ENCODE data around the gene CD2AP. TPM values are rescaled to one million over a fixed set of nuclear protein-coding genes. Genes with fewer than 3 reads are reported as not detected.

The CD2AP gene
- total and polyA plus RNA-seq, 9 of the 15 experiments (the other 6 are each of a cell fraction or from before 2014, with no cell fraction given) = 9.4 to 69.7 (median 38.7) TPM

- Histone ChIP-seq H3K27ac (ENCODE audit: extremely low read depth, low read depth, low read length) (no peak overlapping the region), H3K9me3 (replicated peaks; ENCODE audit: control insufficient read depth, insufficient read depth, low read depth, low read length) (no peaks in the 10 kb centered on the region), H3K9me1 (ENCODE audit: control insufficient read depth, insufficient read depth, low read length) (no peaks in the 10 kb centered on the region), H3K27me3 (ENCODE audit: control insufficient read depth in 2 of 2, insufficient read depth in 2 of 2, low read length in 2 of 2) (no peaks in the 10 kb centered on the region), H3K4me1 (replicated peaks in 1 of 2; ENCODE audit: control insufficient read depth in 2 of 2, insufficient read depth in 2 of 2, low read length in 2 of 2) (no peaks in the 10 kb centered on the region; a peak in 1 of 5 replicates), H3K79me2 (ENCODE audit: control insufficient read depth, insufficient read depth, low read length) (peaks cover 97% of the 10 kb centered on the region), H3K4me2 (ENCODE audit: insufficient read depth, low read length) (no peak overlapping the region), H3K9ac (ENCODE audit: insufficient read depth in 1 of 2, low read depth in 2 of 2, low read length in 2 of 2) (no peak overlapping the region), H4K20me1 (replicated peaks; ENCODE audit: control insufficient read depth, insufficient read depth, low read length) (peaks cover 2% of the 10 kb centered on the region; the same call in 1 of the 2 replicates), H2AFZ (ENCODE audit: low read depth, low read length) (no peak overlapping the region), H3K4me3 (no peak overlapping the region), H3K36me3 (ENCODE audit: control insufficient read depth, insufficient read depth, low read length) (peaks cover 17% of the 10 kb centered on the region; the same call in 2 of the 3 replicates)
- WGBS (ENCODE audit: insufficient coverage, low coverage, missing lambda C conversion rate) = 78% methylated on average over 2 of the region's 2 CpGs
- POLR2A ChIA-PET = interaction anchor here (1.1 to 1.5 kb wide), 2 partner anchors 14 to 17 kb away, joined by 3 read pairs; no protein-coding TSS in a partner anchor
- no TSS peak for BruUV-seq (replicated peaks)
- intact Hi-C loops (cut with micrococcal nuclease) = no loop called here
- FAIRE-seq (no peak), DNase-seq (ENCODE audit: extremely low read depth in 1 of 4, low spot score in 3 of 4) (no peak), ATAC-seq (no peak)
- TF ChIP-seq GMEB1 (CRISPR knock-in tag; IDR thresholded peaks at IDR 0.05) = no peak
- no peak for TF ChIP-seq NUFIP1 (IDR thresholded peaks at IDR 0.05; ENCODE audit: partially characterized antibody)
- TF ChIP-seq ZSCAN29 (IDR thresholded peaks at IDR 0.05) = no peak
- no peak for TF ChIP-seq SLC30A9 (CRISPR knock-in tag; IDR thresholded peaks at IDR 0.05)
- TF ChIP-seq YBX1 (IDR thresholded peaks at IDR 0.05) = no peak
- TF ChIP-seq, protein P1, sequence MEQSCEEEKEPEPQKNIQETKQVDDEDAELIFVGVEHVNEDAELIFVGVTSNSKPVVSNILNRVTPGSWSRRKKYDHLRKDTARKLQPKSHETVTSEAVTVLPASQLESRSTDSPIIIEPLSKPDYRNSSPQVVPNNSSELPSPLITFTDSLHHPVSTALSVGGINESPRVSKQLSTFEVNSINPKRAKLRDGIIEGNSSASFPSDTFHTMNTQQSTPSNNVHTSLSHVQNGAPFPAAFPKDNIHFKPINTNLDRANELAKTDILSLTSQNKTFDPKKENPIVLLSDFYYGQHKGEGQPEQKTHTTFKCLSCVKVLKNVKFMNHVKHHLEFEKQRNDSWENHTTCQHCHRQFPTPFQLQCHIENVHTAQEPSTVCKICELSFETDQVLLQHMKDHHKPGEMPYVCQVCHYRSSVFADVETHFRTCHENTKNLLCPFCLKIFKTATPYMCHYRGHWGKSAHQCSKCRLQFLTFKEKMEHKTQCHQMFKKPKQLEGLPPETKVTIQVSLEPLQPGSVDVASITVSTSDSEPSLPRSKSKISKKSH (CRISPR knock-in tag; IDR thresholded peaks at IDR 0.05) = no peak
- TF ChIP-seq DPF2 (IDR thresholded peaks at IDR 0.05) = no peak
- TF ChIP-seq LARP7 (IDR thresholded peaks at IDR 0.05) = no peak
- no peak for TF ChIP-seq JUN (IDR thresholded peaks at IDR 0.05; ENCODE audit: borderline replicate concordance, low read depth, low read length)
- no peak for TF ChIP-seq JUN (CRISPR knock-in tag; IDR thresholded peaks at IDR 0.05; ENCODE audit: borderline replicate concordance)
- no peak for TF ChIP-seq SP1 (CRISPR knock-in tag; IDR thresholded peaks at IDR 0.05)
- no peak for TF ChIP-seq POLR2G (IDR thresholded peaks at IDR 0.05; ENCODE audit: low read depth, low read length)
- TF ChIP-seq BDP1 (IDR thresholded peaks at IDR 0.05; ENCODE audit: insufficient read depth, insufficient read length) = no peak
- TF ChIP-seq ZFP30 (CRISPR knock-in tag; IDR thresholded peaks at IDR 0.05; ENCODE audit: borderline replicate concordance) = no peak
- no peak for TF ChIP-seq CBX3 (IDR thresholded peaks at IDR 0.05; ENCODE audit: borderline replicate concordance in 1 of 2, low read length in 2 of 2)
- in situ Hi-C loops (cut with MboI) = no loop called here
- CTCF ChIA-PET (ENCODE audit: low intra/inter-chr PET ratio) = no interaction called here
Measured at GRCh38 chr6:47525330-47526057, 47.9 kb downstream of the CD2AP start.
